Karpas-422 (cell line): ENCODE data around the gene CDKAL1. TPM values are rescaled to one million over a fixed set of nuclear protein-coding genes. Genes with fewer than 3 reads are reported as not detected.

Experiments
- DNase-seq: peaks from one replicate; pipeline ENCODE4 v3.0.0-alpha.2; 2015
- H2AFZ ChIP-seq: fragments of 200-600 bp; sonication (generic); 2 replicates; pipeline ENCODE4 v1.6.1; 2014; ENCODE audit warnings: antibody characterized with exemption, low read length, mixed read lengths
- H3K27ac ChIP-seq: fragments of 200-600 bp; sonication (generic); 2 replicates; pipeline ENCODE4 v1.5.1; 2014; ENCODE audit warnings: mild to moderate bottlenecking, low read length, moderate library complexity
- H3K27me3 ChIP-seq: fragments of 200-600 bp; sonication (generic); 2 replicates; pipeline ENCODE4 v1.6.1; 2014; ENCODE audit warnings: low read length, mixed read lengths
- H3K36me3 ChIP-seq: fragments of 200-600 bp; sonication (generic); 2 replicates; pipeline ENCODE4 v1.6.1; 2014; ENCODE audit warnings: low read length, mixed read lengths; ENCODE audit not compliant: insufficient read depth
- H3K4me1 ChIP-seq: fragments of 200-600 bp; sonication (generic); 2 replicates; pipeline ENCODE4 v1.6.1; 2014; ENCODE audit warnings: mild to moderate bottlenecking, low read length, mixed read lengths
- H3K4me2 ChIP-seq: fragments of 200-600 bp; sonication (generic); 2 replicates; pipeline ENCODE4 v1.6.1; 2014; ENCODE audit warnings: low read length, low read depth, mild to moderate bottlenecking; ENCODE audit not compliant: poor library complexity, severe bottlenecking
- H3K4me3 ChIP-seq: fragments of 200-600 bp; sonication (generic); 2 replicates; pipeline ENCODE4 v1.5.1; 2014; ENCODE audit warnings: mild to moderate bottlenecking, antibody characterized with exemption, low read length, mixed read lengths
- H3K79me2 ChIP-seq: fragments of 200-600 bp; sonication (generic); 2 replicates; pipeline ENCODE4 v1.6.1; 2014; ENCODE audit warnings: mild to moderate bottlenecking, low read length, mixed read lengths
- H3K9ac ChIP-seq: fragments of 200-600 bp; sonication (generic); 2 replicates; pipeline ENCODE4 v1.6.0; 2014; ENCODE audit warnings: low read length
- H3K9me2 ChIP-seq: fragments of 200-600 bp; sonication (generic), shearing (Covaris generic); replicated peaks from 2 replicates; pipeline ENCODE4 v1.6.0; 2014; ENCODE audit warnings: mild to moderate bottlenecking, low read length, moderate library complexity; ENCODE audit not compliant: insufficient read depth
- H3K9me3 ChIP-seq: fragments of 300-700, 200-600 bp; sonication (generic); 2 replicates; pipeline ENCODE4 v1.6.1; 2014; ENCODE audit warnings: low read length, mixed read lengths
- H4K20me1 ChIP-seq: fragments of 200-600 bp; sonication (generic); 2 replicates; pipeline ENCODE4 v1.6.1; 2014; ENCODE audit warnings: mild to moderate bottlenecking, antibody characterized with exemption, low read length, low read depth; ENCODE audit not compliant: insufficient read depth
- total RNA-seq: library from RNA; depleted of rRNA; stranded (reverse); fragments of >200 nt; shearing (Covaris generic); gene quantifications from 2 replicates; pipeline ENCODE4 v1.2.3, GENCODE V29; 2014; ENCODE audit warnings: low replicate concordance

Gene CDKAL1
- total RNA-seq, 1 experiment from 2014 or later: 23.7 TPM

GRCh38 chr6:20810727-20811108, 276.5 kb downstream of the CDKAL1 start:
- H3K4me1 ChIP-seq: no peaks in the 10 kb centered on the region
- H3K4me2 ChIP-seq: no peak overlapping the region
- no peak for DNase-seq
- no peak overlapping the region for H3K4me3 ChIP-seq
- no peak overlapping the region for H3K27ac ChIP-seq
- no peaks in the 10 kb centered on the region for H3K79me2 ChIP-seq
- H3K27me3 ChIP-seq: no peaks in the 10 kb centered on the region
- H3K36me3 ChIP-seq: no peaks in the 10 kb centered on the region
- H4K20me1 ChIP-seq: no peaks in the 10 kb centered on the region
- H3K9ac ChIP-seq: no peak overlapping the region
- H2AFZ ChIP-seq: no peak overlapping the region
- no peaks in the 10 kb centered on the region for H3K9me2 ChIP-seq
- peaks cover 8% of the 10 kb centered on the region; the same call in 1 of the 2 replicates for H3K9me3 ChIP-seq

- Histone ChIP-seq H2AFZ (no peak overlapping the region), H3K4me1 (no peaks in the 10 kb centered on the region), H3K9me2 (no peaks in the 10 kb centered on the region), H3K4me3 (no peak overlapping the region), H4K20me1 (no peaks in the 10 kb centered on the region), H3K36me3 (no peaks in the 10 kb centered on the region), H3K9me3 (peaks cover 6% of the 10 kb centered on the region; the same call in 1 of the 2 replicates), H3K4me2 (no peak overlapping the region), H3K27me3 (no peaks in the 10 kb centered on the region), H3K79me2 (no peaks in the 10 kb centered on the region), H3K27ac (no peak overlapping the region), H3K9ac (no peak overlapping the region)
- no peak for DNase-seq
Measured at GRCh38 chr6:20811109-20811761, 277.0 kb downstream of the CDKAL1 start.

- H2AFZ ChIP-seq: no peak overlapping the region
- H3K9me2 ChIP-seq: no peaks in the 10 kb centered on the region
- no peak overlapping the region for H3K4me2 ChIP-seq
- H3K27ac ChIP-seq: no peak overlapping the region
- H3K9ac ChIP-seq: no peak overlapping the region
- no peak for DNase-seq
- no peak overlapping the region for H3K4me3 ChIP-seq
- H3K36me3 ChIP-seq: no peaks in the 10 kb centered on the region
- H3K9me3 ChIP-seq: no peaks in the 10 kb centered on the region
- H3K79me2 ChIP-seq: no peaks in the 10 kb centered on the region
- H4K20me1 ChIP-seq: no peaks in the 10 kb centered on the region
- no peaks in the 10 kb centered on the region for H3K27me3 ChIP-seq
- H3K4me1 ChIP-seq: peaks cover under 1% of the 10 kb centered on the region
Measured at GRCh38 chr6:20812776-20813175, 278.5 kb downstream of the CDKAL1 start.

- Histone ChIP-seq H3K9ac (no peak overlapping the region), H3K9me3 (no peaks in the 10 kb centered on the region), H3K79me2 (no peaks in the 10 kb centered on the region), H3K9me2 (no peaks in the 10 kb centered on the region), H4K20me1 (no peaks in the 10 kb centered on the region), H3K27me3 (no peaks in the 10 kb centered on the region), H3K27ac (no peak overlapping the region), H3K4me3 (no peak overlapping the region), H3K36me3 (no peaks in the 10 kb centered on the region), H2AFZ (no peak overlapping the region), H3K4me2 (no peak overlapping the region), H3K4me1 (peaks cover 5% of the 10 kb centered on the region)
- DNase-seq: no peak
Measured at GRCh38 chr6:20814494-20814893, 280.2 kb downstream of the CDKAL1 start.

- no peaks in the 10 kb centered on the region for H3K9me3 ChIP-seq
- no peaks in the 10 kb centered on the region for H3K79me2 ChIP-seq
- H3K9me2 ChIP-seq: no peaks in the 10 kb centered on the region
- no peak overlapping the region for H3K4me3 ChIP-seq
- no peak overlapping the region for H3K27ac ChIP-seq
- H3K36me3 ChIP-seq: no peaks in the 10 kb centered on the region
- H4K20me1 ChIP-seq: no peaks in the 10 kb centered on the region
- DNase-seq: no peak
- no peak overlapping the region for H3K4me2 ChIP-seq
- H3K9ac ChIP-seq: no peak overlapping the region
- H3K27me3 ChIP-seq: no peaks in the 10 kb centered on the region
- peaks cover 5% of the 10 kb centered on the region for H3K4me1 ChIP-seq
- no peak overlapping the region for H2AFZ ChIP-seq
Measured at GRCh38 chr6:20816126-20816525, 281.9 kb downstream of the CDKAL1 start.

- H3K27ac ChIP-seq: no peak overlapping the region
- no peak overlapping the region for H3K4me2 ChIP-seq
- DNase-seq: no peak
- H3K4me3 ChIP-seq: no peak overlapping the region
- H3K9me2 ChIP-seq: no peaks in the 10 kb centered on the region
- H3K4me1 ChIP-seq: peaks cover 5% of the 10 kb centered on the region
- no peak overlapping the region for H2AFZ ChIP-seq
- H3K27me3 ChIP-seq: no peaks in the 10 kb centered on the region
- H3K79me2 ChIP-seq: no peaks in the 10 kb centered on the region
- H3K36me3 ChIP-seq: no peaks in the 10 kb centered on the region
- H3K9ac ChIP-seq: no peak overlapping the region
- no peaks in the 10 kb centered on the region for H4K20me1 ChIP-seq
- H3K9me3 ChIP-seq: no peaks in the 10 kb centered on the region
Measured at GRCh38 chr6:20817806-20818320, 283.6 kb downstream of the CDKAL1 start.

GRCh38 chr6:20819774-20820400, 285.6 kb downstream of the CDKAL1 start:
- Histone ChIP-seq H3K36me3 (no peaks in the 10 kb centered on the region), H3K9me3 (no peaks in the 10 kb centered on the region), H4K20me1 (no peaks in the 10 kb centered on the region), H3K4me3 (no peak overlapping the region), H2AFZ (no peak overlapping the region), H3K79me2 (no peaks in the 10 kb centered on the region), H3K9me2 (no peaks in the 10 kb centered on the region), H3K27me3 (no peaks in the 10 kb centered on the region), H3K4me2 (no peak overlapping the region), H3K4me1 (peaks cover 5% of the 10 kb centered on the region), H3K9ac (no peak overlapping the region), H3K27ac (no peak overlapping the region)
- no peak for DNase-seq

GRCh38 chr6:20826378-20826777, 292.1 kb downstream of the CDKAL1 start:
- Histone ChIP-seq H3K4me1 (no peaks in the 10 kb centered on the region), H3K36me3 (no peaks in the 10 kb centered on the region), H4K20me1 (no peaks in the 10 kb centered on the region), H3K27ac (no peak overlapping the region), H3K27me3 (no peaks in the 10 kb centered on the region), H3K9me2 (no peaks in the 10 kb centered on the region), H3K4me3 (no peak overlapping the region), H2AFZ (no peak overlapping the region), H3K4me2 (no peak overlapping the region), H3K9ac (no peak overlapping the region), H3K9me3 (no peaks in the 10 kb centered on the region), H3K79me2 (no peaks in the 10 kb centered on the region)
- DNase-seq: no peak
